SU-DHL-6 (cell line): Measurements from ENCODE around the gene FSTL1.

Source experiments
- H2AFZ ChIP-seq: fragments of 200-600 bp; sonication (generic); 2 replicates; pipeline ENCODE4 v1.6.1; 2014; ENCODE audit warnings: low read depth, mild to moderate bottlenecking, moderate library complexity, mixed read lengths, antibody characterized with exemption, low read length; ENCODE audit not compliant: severe bottlenecking
- H3F3A ChIP-seq: fragments of 200-600 bp; shearing (Covaris generic); 2 replicates; pipeline ENCODE4 v1.6.0; 2016; ENCODE audit warnings: antibody characterized with exemption, mild to moderate bottlenecking; ENCODE audit not compliant: insufficient read depth
- H3K27ac ChIP-seq: fragments of 200-600 bp; sonication (generic); 2 replicates; pipeline ENCODE4 v1.5.1; 2016; ENCODE audit warnings: low read depth, mild to moderate bottlenecking, low read length, moderate library complexity, mixed read lengths
- H3K27me3 ChIP-seq: fragments of 200-600 bp; sonication (generic), shearing (Covaris generic); 2 replicates; pipeline ENCODE4 v1.6.0; 2014; ENCODE audit warnings: mild to moderate bottlenecking, low read length
- H3K36me3 ChIP-seq: fragments of 200-600 bp; sonication (generic); 2 replicates; pipeline ENCODE4 v1.6.1; 2014; ENCODE audit warnings: mild to moderate bottlenecking, low read length, mixed read lengths
- H3K4me2 ChIP-seq: fragments of 300-600, 200-600 bp; shearing (Covaris generic), sonication (generic); 2 replicates; pipeline ENCODE4 v1.6.0; 2014; ENCODE audit warnings: low read length, low read depth, mild to moderate bottlenecking; ENCODE audit not compliant: poor library complexity, severe bottlenecking
- H3K4me3 ChIP-seq: fragments of 200-600 bp; sonication (generic); 2 replicates; pipeline ENCODE4 v1.5.1; 2014; ENCODE audit warnings: antibody characterized with exemption, low read length, mild to moderate bottlenecking, mixed read lengths; ENCODE audit not compliant: insufficient read depth, poor library complexity, severe bottlenecking
- H3K79me2 ChIP-seq: fragments of 200-600 bp; sonication (generic); 2 replicates; pipeline ENCODE4 v1.6.1; 2014; ENCODE audit warnings: mild to moderate bottlenecking, low read length, moderate library complexity; ENCODE audit not compliant: insufficient read depth
- H3K9ac ChIP-seq: fragments of 200-600 bp; sonication (generic); 2 replicates; pipeline ENCODE4 v1.7.0; 2014; ENCODE audit warnings: mild to moderate bottlenecking, low read length
- H3K9me2 ChIP-seq: fragments of 200-600 bp; sonication (generic); replicated peaks from 2 replicates; pipeline ENCODE4 v1.6.1; 2014; ENCODE audit warnings: low read length; ENCODE audit not compliant: insufficient read depth
- H3K9me3 ChIP-seq: fragments of 200-600 bp; sonication (generic); 2 replicates; pipeline ENCODE4 v1.6.1; 2014; ENCODE audit warnings: low read length, mixed read lengths; ENCODE audit not compliant: insufficient read depth
- H4K20me1 ChIP-seq: fragments of 200-600 bp; sonication (generic); 2 replicates; pipeline ENCODE4 v1.6.1; 2014; ENCODE audit warnings: low read depth, mild to moderate bottlenecking, antibody characterized with exemption, low read length, moderate library complexity, mixed read lengths
- EZH2phosphoT487 ChIP-seq: fragments of 200-600 bp; sonication (generic), shearing (Covaris generic); conservative IDR thresholded peaks from 2 replicates; pipeline ENCODE4 v1.6.1; 2018; ENCODE audit warnings: mild to moderate bottlenecking, antibody characterized with exemption, low read length, moderate library complexity, mixed read lengths
- TF ChIP-seq, protein P1 (sequence below): fragments of 200-600 bp; sonication (generic); IDR thresholded peaks from one replicate; pipeline ENCODE4 v1.5.1; 2017; ENCODE audit warnings: antibody characterized with exemption, mild to moderate bottlenecking, low read length, moderate library complexity; ENCODE audit not compliant: insufficient read depth, poor library complexity, severe bottlenecking

Gene FSTL1

DNA sequence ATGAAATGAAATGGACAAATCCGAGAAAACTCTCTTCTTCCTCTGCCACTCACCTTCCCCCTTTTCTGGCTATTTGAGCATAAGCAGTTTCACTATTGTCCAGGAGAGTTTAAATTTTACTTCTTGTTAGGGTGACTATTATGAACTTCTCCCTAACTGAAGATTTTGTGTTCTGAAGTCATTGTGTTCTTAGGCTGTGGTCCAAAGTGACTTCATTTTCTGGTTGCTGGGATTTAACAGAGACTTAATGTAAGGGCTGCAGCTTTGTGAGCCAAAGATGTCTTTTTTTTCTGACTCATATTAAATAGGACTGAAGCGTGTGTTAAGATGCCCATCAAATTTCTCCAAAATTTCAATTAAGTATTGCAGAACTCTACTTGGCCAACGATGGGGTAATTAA is 46.5 kb upstream of the FSTL1 start:
- H3K27ac ChIP-seq: no peak overlapping the region

DNA sequence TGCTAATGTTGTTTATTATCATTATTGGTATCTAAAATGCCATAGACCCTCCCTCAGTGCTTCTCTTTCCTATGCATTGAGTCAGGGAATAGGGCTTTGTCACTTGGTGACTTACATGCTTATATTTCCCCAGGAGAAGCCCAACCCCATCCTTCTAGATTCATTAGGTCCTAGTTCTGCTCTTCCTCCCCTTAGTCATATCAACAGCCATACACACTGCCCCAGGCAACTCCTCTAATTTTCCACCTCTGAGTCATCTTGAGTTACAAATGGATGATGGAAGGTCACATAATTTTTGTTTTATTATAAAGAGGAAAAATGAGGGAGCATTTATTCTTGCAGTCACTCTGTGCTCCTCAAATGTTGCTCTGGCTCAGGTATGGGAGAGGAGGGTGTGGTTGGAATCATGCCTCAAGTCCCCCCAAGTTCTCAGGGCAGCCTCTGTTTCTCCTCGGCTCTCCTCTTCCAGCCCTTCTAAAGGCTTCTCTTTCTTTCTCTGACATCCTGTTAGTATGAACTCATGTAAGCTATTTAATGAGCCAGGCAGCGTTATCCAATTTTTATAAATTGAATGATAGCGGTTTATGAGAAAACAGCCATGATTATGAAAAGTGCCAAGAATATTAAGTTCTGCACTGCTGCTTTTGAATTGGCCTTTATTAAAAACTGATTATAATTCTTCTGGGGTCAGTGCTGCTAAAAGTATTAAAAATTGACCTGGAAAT is 45.6 kb upstream of the FSTL1 start:
- no peak overlapping the region for H3K4me2 ChIP-seq
- no peaks in the 10 kb centered on the region for H4K20me1 ChIP-seq
- H3K27me3 ChIP-seq: no peaks in the 10 kb centered on the region
- no peak overlapping the region for H3K9ac ChIP-seq
- H3F3A ChIP-seq: no peaks in the 10 kb centered on the region
- TF ChIP-seq, protein P1, sequence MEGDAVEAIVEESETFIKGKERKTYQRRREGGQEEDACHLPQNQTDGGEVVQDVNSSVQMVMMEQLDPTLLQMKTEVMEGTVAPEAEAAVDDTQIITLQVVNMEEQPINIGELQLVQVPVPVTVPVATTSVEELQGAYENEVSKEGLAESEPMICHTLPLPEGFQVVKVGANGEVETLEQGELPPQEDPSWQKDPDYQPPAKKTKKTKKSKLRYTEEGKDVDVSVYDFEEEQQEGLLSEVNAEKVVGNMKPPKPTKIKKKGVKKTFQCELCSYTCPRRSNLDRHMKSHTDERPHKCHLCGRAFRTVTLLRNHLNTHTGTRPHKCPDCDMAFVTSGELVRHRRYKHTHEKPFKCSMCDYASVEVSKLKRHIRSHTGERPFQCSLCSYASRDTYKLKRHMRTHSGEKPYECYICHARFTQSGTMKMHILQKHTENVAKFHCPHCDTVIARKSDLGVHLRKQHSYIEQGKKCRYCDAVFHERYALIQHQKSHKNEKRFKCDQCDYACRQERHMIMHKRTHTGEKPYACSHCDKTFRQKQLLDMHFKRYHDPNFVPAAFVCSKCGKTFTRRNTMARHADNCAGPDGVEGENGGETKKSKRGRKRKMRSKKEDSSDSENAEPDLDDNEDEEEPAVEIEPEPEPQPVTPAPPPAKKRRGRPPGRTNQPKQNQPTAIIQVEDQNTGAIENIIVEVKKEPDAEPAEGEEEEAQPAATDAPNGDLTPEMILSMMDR: no peak
- TF ChIP-seq EZH2phosphoT487: no peak
- no peak overlapping the region for H3K27ac ChIP-seq
- no peak overlapping the region for H2AFZ ChIP-seq
- H3K4me3 ChIP-seq: no peak overlapping the region
- H3K9me3 ChIP-seq: peaks cover 9% of the 10 kb centered on the region; the same call in 1 of the 2 replicates
- no peaks in the 10 kb centered on the region for H3K79me2 ChIP-seq
- no peaks in the 10 kb centered on the region for H3K9me2 ChIP-seq
- no peaks in the 10 kb centered on the region for H3K36me3 ChIP-seq

More for the DNA sequence above, 46.5 kb upstream of the FSTL1 start:
- no peak overlapping the region for H3K9ac ChIP-seq
- H3K4me3 ChIP-seq: no peak overlapping the region
- H3K9me3 ChIP-seq: peaks cover 9% of the 10 kb centered on the region; the same call in 1 of the 2 replicates
- H3K79me2 ChIP-seq: no peaks in the 10 kb centered on the region
- no peaks in the 10 kb centered on the region for H3K36me3 ChIP-seq
- H3K27me3 ChIP-seq: no peaks in the 10 kb centered on the region
- H3K9me2 ChIP-seq: no peaks in the 10 kb centered on the region
- H2AFZ ChIP-seq: no peak overlapping the region
- no peaks in the 10 kb centered on the region for H3F3A ChIP-seq
- TF ChIP-seq, protein P1: no peak
- no peak for TF ChIP-seq EZH2phosphoT487
- no peaks in the 10 kb centered on the region for H4K20me1 ChIP-seq
- H3K4me2 ChIP-seq: no peak overlapping the region

DNA sequence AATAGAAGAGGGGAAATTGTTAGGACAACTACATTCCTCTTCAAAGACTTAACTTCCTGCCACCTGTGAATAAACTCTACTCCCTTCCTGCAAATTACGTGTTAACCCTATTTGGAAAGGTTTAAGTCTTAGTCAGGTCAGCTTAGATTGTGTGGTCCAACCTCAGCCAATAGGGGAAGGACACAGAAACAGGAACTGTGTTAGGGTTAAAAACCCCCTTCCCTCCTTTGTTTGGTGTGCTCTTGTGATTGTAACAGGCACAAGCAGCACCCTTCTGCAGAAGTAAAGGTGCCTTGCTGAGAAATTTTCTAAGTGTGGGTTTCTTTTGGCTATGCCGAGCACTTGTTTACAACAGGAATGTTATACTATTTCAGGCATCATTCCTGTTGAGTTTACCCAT is 45.0 kb upstream of the FSTL1 start:
- no peak for TF ChIP-seq EZH2phosphoT487
- TF ChIP-seq, protein P1: no peak
- H3K4me2 ChIP-seq: no peak overlapping the region
- no peaks in the 10 kb centered on the region for H3K36me3 ChIP-seq
- H3F3A ChIP-seq: no peaks in the 10 kb centered on the region
- no peak overlapping the region for H3K4me3 ChIP-seq
- H3K9me2 ChIP-seq: no peaks in the 10 kb centered on the region
- peaks cover 9% of the 10 kb centered on the region; the same call in 1 of the 2 replicates for H3K9me3 ChIP-seq
- H3K9ac ChIP-seq: no peak overlapping the region
- no peak overlapping the region for H3K27ac ChIP-seq
- no peak overlapping the region for H2AFZ ChIP-seq
- H3K79me2 ChIP-seq: no peaks in the 10 kb centered on the region
- no peaks in the 10 kb centered on the region for H4K20me1 ChIP-seq
- no peaks in the 10 kb centered on the region for H3K27me3 ChIP-seq
